ENCODE results near the gene ATP2C2. TPM values are rescaled to one million over a fixed set of nuclear protein-coding genes. Genes with fewer than 3 reads are reported as not detected.

ATP2C2 gene
- total and polyA plus RNA-seq, 2 experiments from 2014 or later: 2.1 TPM

GRCh38 chr16:84367750-84368307, 509 bp upstream of the ATP2C2 start:
- DNase-seq (ENCODE audit: low spot score) (peak; percentile 72), ATAC-seq (peak; percentile 66)
- Histone ChIP-seq H3K27me3 (ENCODE audit: insufficient read depth) (peaks cover 26% of the 10 kb centered on the region), H3K4me2 (peak overlapping the region; percentile 80), H3K79me2 (replicated peaks; ENCODE audit: insufficient read depth) (no peaks in the 10 kb centered on the region), H3K9me2 (ENCODE audit: insufficient read depth) (no peaks in the 10 kb centered on the region), H3K27ac (ENCODE audit: low read depth) (no peak overlapping the region), H3K4me1 (ENCODE audit: insufficient read depth) (peaks cover 21% of the 10 kb centered on the region), H3K4me3 (peak overlapping the region; percentile 80), H2AFZ (peak overlapping the region; percentile 98), H3F3A (replicated peaks; ENCODE audit: low read depth) (no peaks in the 10 kb centered on the region), H3K36me3 (ENCODE audit: insufficient read depth) (no peaks in the 10 kb centered on the region), H4K20me1 (replicated peaks; ENCODE audit: insufficient read depth) (no peaks in the 10 kb centered on the region)
- H3K9me3 Mint-ChIP-seq: no peaks in the 10 kb centered on the region
- H3K4me3 Mint-ChIP-seq: peak overlapping the region; percentile 64
- no peaks in the 10 kb centered on the region for H3K36me3 Mint-ChIP-seq (ENCODE audit: low read depth)
- H3K4me1 Mint-ChIP-seq: peaks cover 26% of the 10 kb centered on the region
- H3K27me3 Mint-ChIP-seq (ENCODE audit: insufficient read depth, low read depth, poor library complexity): peaks cover 26% of the 10 kb centered on the region
- TF ChIP-seq EZH2phosphoT487 (IDR thresholded peaks at IDR 0.05; ENCODE audit: unreplicated experiment) (no peak), EZH2 (IDR thresholded peaks at IDR 0.05; ENCODE audit: low read depth, unreplicated experiment) (no peak), ZNF331 (CRISPR knock-in tag; IDR thresholded peaks at IDR 0.05; ENCODE audit: low read depth) (no peak), NANOG (IDR thresholded peaks at IDR 0.05; ENCODE audit: borderline replicate concordance) (no peak), ZNF462 (CRISPR knock-in tag; IDR thresholded peaks at IDR 0.05) (no peak), STAT1 (IDR thresholded peaks at IDR 0.05; ENCODE audit: unreplicated experiment) (no peak), POLR2AphosphoS5 (IDR thresholded peaks at IDR 0.05; ENCODE audit: low read depth) (no peak), JUNB (IDR thresholded peaks at IDR 0.05; ENCODE audit: unreplicated experiment) (no peak), ZNF114 (CRISPR knock-in tag; IDR thresholded peaks at IDR 0.05) (no peak), CREB1 (CRISPR knock-in tag; IDR thresholded peaks at IDR 0.05; ENCODE audit: low read depth) (no peak)
- TF ChIP-seq, protein P1, sequence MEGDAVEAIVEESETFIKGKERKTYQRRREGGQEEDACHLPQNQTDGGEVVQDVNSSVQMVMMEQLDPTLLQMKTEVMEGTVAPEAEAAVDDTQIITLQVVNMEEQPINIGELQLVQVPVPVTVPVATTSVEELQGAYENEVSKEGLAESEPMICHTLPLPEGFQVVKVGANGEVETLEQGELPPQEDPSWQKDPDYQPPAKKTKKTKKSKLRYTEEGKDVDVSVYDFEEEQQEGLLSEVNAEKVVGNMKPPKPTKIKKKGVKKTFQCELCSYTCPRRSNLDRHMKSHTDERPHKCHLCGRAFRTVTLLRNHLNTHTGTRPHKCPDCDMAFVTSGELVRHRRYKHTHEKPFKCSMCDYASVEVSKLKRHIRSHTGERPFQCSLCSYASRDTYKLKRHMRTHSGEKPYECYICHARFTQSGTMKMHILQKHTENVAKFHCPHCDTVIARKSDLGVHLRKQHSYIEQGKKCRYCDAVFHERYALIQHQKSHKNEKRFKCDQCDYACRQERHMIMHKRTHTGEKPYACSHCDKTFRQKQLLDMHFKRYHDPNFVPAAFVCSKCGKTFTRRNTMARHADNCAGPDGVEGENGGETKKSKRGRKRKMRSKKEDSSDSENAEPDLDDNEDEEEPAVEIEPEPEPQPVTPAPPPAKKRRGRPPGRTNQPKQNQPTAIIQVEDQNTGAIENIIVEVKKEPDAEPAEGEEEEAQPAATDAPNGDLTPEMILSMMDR (conservative IDR thresholded peaks at IDR 0.05; ENCODE audit: low read depth in 2 of 2): no peak
- TF ChIP-seq, protein P2, sequence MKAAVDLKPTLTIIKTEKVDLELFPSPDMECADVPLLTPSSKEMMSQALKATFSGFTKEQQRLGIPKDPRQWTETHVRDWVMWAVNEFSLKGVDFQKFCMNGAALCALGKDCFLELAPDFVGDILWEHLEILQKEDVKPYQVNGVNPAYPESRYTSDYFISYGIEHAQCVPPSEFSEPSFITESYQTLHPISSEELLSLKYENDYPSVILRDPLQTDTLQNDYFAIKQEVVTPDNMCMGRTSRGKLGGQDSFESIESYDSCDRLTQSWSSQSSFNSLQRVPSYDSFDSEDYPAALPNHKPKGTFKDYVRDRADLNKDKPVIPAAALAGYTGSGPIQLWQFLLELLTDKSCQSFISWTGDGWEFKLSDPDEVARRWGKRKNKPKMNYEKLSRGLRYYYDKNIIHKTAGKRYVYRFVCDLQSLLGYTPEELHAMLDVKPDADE (IDR thresholded peaks at IDR 0.05): no peak
- TF ChIP-seq, protein P3, sequence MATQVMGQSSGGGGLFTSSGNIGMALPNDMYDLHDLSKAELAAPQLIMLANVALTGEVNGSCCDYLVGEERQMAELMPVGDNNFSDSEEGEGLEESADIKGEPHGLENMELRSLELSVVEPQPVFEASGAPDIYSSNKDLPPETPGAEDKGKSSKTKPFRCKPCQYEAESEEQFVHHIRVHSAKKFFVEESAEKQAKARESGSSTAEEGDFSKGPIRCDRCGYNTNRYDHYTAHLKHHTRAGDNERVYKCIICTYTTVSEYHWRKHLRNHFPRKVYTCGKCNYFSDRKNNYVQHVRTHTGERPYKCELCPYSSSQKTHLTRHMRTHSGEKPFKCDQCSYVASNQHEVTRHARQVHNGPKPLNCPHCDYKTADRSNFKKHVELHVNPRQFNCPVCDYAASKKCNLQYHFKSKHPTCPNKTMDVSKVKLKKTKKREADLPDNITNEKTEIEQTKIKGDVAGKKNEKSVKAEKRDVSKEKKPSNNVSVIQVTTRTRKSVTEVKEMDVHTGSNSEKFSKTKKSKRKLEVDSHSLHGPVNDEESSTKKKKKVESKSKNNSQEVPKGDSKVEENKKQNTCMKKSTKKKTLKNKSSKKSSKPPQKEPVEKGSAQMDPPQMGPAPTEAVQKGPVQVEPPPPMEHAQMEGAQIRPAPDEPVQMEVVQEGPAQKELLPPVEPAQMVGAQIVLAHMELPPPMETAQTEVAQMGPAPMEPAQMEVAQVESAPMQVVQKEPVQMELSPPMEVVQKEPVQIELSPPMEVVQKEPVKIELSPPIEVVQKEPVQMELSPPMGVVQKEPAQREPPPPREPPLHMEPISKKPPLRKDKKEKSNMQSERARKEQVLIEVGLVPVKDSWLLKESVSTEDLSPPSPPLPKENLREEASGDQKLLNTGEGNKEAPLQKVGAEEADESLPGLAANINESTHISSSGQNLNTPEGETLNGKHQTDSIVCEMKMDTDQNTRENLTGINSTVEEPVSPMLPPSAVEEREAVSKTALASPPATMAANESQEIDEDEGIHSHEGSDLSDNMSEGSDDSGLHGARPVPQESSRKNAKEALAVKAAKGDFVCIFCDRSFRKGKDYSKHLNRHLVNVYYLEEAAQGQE (IDR thresholded peaks at IDR 0.05; ENCODE audit: unreplicated experiment): no peak
- H3K27ac Mint-ChIP-seq: no peak overlapping the region
